H9 (cell line): Measurements from ENCODE around the gene MECR. TPM values are rescaled to one million over a fixed set of nuclear protein-coding genes. Genes with fewer than 3 reads are reported as not detected.

Source experiments
- DNase-seq: peaks from one replicate; pipeline ENCODE4 v3.0.0-alpha.2; 2017
- H2AFZ ChIP-seq: one replicate; pipeline ENCODE4 v1.6.1; 2013; ENCODE audit warnings: mild to moderate bottlenecking, low read length, control low read depth, moderate library complexity
- H2AK5ac ChIP-seq: 2 replicates; pipeline ENCODE4 v1.6.1; 2013; ENCODE audit warnings: low read length, control low read depth, mixed read lengths; ENCODE audit not compliant: insufficient read length
- H2BK120ac ChIP-seq: one replicate; pipeline ENCODE4 v1.6.1; 2013; ENCODE audit warnings: low read depth, mild to moderate bottlenecking, low read length, control low read depth, inconsistent platforms; ENCODE audit not compliant: poor library complexity, severe bottlenecking
- H2BK12ac ChIP-seq: 2 replicates; pipeline ENCODE4 v1.6.1; 2013; ENCODE audit warnings: low read length, control low read depth, mixed read lengths, low read depth; ENCODE audit not compliant: insufficient read length
- H2BK15ac ChIP-seq: 2 replicates; pipeline ENCODE4 v1.6.1; 2013; ENCODE audit warnings: low read depth, low read length, control low read depth
- H2BK20ac ChIP-seq: one replicate; pipeline ENCODE4 v1.6.1; 2013; ENCODE audit warnings: low read depth, mild to moderate bottlenecking, low read length, control low read depth, inconsistent platforms; ENCODE audit not compliant: poor library complexity, severe bottlenecking
- H2BK5ac ChIP-seq: 2 replicates; pipeline ENCODE4 v1.6.1; 2013; ENCODE audit warnings: low read length, control low read depth, mixed read lengths; ENCODE audit not compliant: insufficient read length
- H3K14ac ChIP-seq: 2 replicates; pipeline ENCODE4 v1.6.1; 2013; ENCODE audit warnings: low read length, control low read depth; ENCODE audit not compliant: insufficient read depth
- H3K18ac ChIP-seq: 2 replicates; pipeline ENCODE4 v1.6.1; 2013; ENCODE audit warnings: low read depth, mild to moderate bottlenecking, mixed read lengths, low read length, control low read depth; ENCODE audit not compliant: insufficient read length
- H3K23ac ChIP-seq: 2 replicates; pipeline ENCODE4 v1.6.1; 2013; ENCODE audit warnings: low read length, control low read depth, mixed read lengths, low read depth; ENCODE audit not compliant: insufficient read length
- H3K23me2 ChIP-seq: 2 replicates; pipeline ENCODE4 v1.6.1; 2013; ENCODE audit warnings: low read depth, mild to moderate bottlenecking, mixed read lengths, low read length, control low read depth; ENCODE audit not compliant: insufficient read length, poor library complexity, severe bottlenecking
- H3K27ac ChIP-seq: 2 replicates; pipeline ENCODE4 v1.5.1; 2013; ENCODE audit warnings: low read length, control low read depth, mixed read lengths, low read depth; ENCODE audit not compliant: insufficient read length
- H3K27me3 ChIP-seq: 2 replicates; pipeline ENCODE4 v1.6.1; 2013; ENCODE audit warnings: low read length, control low read depth, inconsistent platforms; ENCODE audit not compliant: insufficient read depth
- H3K4ac ChIP-seq: 2 replicates; pipeline ENCODE4 v1.6.1; 2013; ENCODE audit warnings: low read depth, mild to moderate bottlenecking, control low read depth, inconsistent platforms, low read length, moderate library complexity
- H3K4me1 ChIP-seq: 2 replicates; pipeline ENCODE4 v1.6.1; 2013; ENCODE audit warnings: low read length, control low read depth, inconsistent platforms; ENCODE audit not compliant: insufficient read depth
- H3K4me2 ChIP-seq: 2 replicates; pipeline ENCODE4 v1.6.1; 2013; ENCODE audit warnings: low read length, control low read depth, mixed read lengths; ENCODE audit not compliant: insufficient read length, insufficient read depth
- H3K56ac ChIP-seq: 2 replicates; pipeline ENCODE4 v1.6.1; 2013; ENCODE audit warnings: low read depth, mild to moderate bottlenecking, mixed read lengths, low read length, control low read depth; ENCODE audit not compliant: insufficient read length
- H3K79me1 ChIP-seq: 2 replicates; pipeline ENCODE4 v1.6.1; 2013; ENCODE audit warnings: low read depth, mild to moderate bottlenecking, moderate library complexity, low read length, control low read depth, inconsistent platforms; ENCODE audit not compliant: insufficient read depth, poor library complexity, severe bottlenecking
- H3K79me2 ChIP-seq: 2 replicates; pipeline ENCODE4 v1.6.1; 2013; ENCODE audit warnings: low read length, control low read depth, inconsistent platforms; ENCODE audit not compliant: insufficient read depth
- H3K9ac ChIP-seq: 2 replicates; pipeline ENCODE4 v1.6.1; 2013; ENCODE audit warnings: low read length, control low read depth, mixed read lengths; ENCODE audit not compliant: insufficient read length; ENCODE audit errors: extremely low read depth
- H3K9me3 ChIP-seq: one replicate; pipeline ENCODE4 v1.6.1; 2013; ENCODE audit warnings: low read depth, low read length, inconsistent platforms; ENCODE audit not compliant: control insufficient read depth
- H3T11ph ChIP-seq: one replicate; pipeline ENCODE4 v1.6.1; 2013; ENCODE audit warnings: mild to moderate bottlenecking, low read length, control low read depth, inconsistent platforms
- H4K20me1 ChIP-seq: one replicate; pipeline ENCODE4 v1.6.1; 2013; ENCODE audit not compliant: control insufficient read depth, insufficient read length, insufficient read depth
- H4K5ac ChIP-seq: 2 replicates; pipeline ENCODE4 v1.6.1; 2013; ENCODE audit warnings: low read depth, mild to moderate bottlenecking, mixed read lengths, low read length, control low read depth; ENCODE audit not compliant: insufficient read length
- H4K8ac ChIP-seq: replicated peaks from 2 replicates; pipeline ENCODE4 v1.6.1; 2013; ENCODE audit warnings: low read length, control low read depth, mixed read lengths, low read depth; ENCODE audit not compliant: insufficient read length
- H4K91ac ChIP-seq: 2 replicates; pipeline ENCODE4 v1.6.1; 2013; ENCODE audit warnings: low read depth, mild to moderate bottlenecking, moderate library complexity, mixed read lengths, low read length, control low read depth; ENCODE audit not compliant: insufficient read length
- H3K27ac Mint-ChIP-seq, 3 experiments: 2 replicates in 2 of 3; 3 replicates in 1 of 3; pipeline ENCODE4 v1.8.0; 2020 to 2021; ENCODE audit warnings: mixed read lengths in 3 of 3, mild to moderate bottlenecking in 1 of 3, moderate library complexity in 1 of 3
- H3K27me3 Mint-ChIP-seq: 2 replicates; pipeline ENCODE4 v1.8.0; 2021; ENCODE audit warnings: low read depth, mild to moderate bottlenecking, moderate library complexity, mixed read lengths
- H3K36me3 Mint-ChIP-seq, 3 experiments: 2 replicates in 2 of 3; 3 replicates in 1 of 3; pipeline ENCODE4 v1.8.0; 2020 to 2021; ENCODE audit warnings: low read depth in 3 of 3, mixed read lengths in 3 of 3; ENCODE audit not compliant: insufficient read depth in 1 of 3
- H3K4me1 Mint-ChIP-seq, 2 experiments: 2 replicates each; pipeline ENCODE4 v1.8.0; 2020; ENCODE audit warnings: mixed read lengths in 2 of 2
- H3K4me3 Mint-ChIP-seq, 2 experiments: 2 replicates in 1 of 2; 3 replicates in 1 of 2; pipeline ENCODE4 v1.8.0; 2020 to 2021; ENCODE audit warnings: mild to moderate bottlenecking in 2 of 2, mixed read lengths in 2 of 2, moderate library complexity in 1 of 2
- H3K9me3 Mint-ChIP-seq, 2 experiments: 2 replicates in 1 of 2; 3 replicates in 1 of 2; pipeline ENCODE4 v1.8.0; 2020; ENCODE audit warnings: mild to moderate bottlenecking in 2 of 2, mixed read lengths in 2 of 2, moderate library complexity in 1 of 2
- WGBS: extraction: QIAGEN DNeasy Blood & Tissue Kit; methylation state at CpG from one replicate; pipeline ENCODE4 v1.1.7; 2013; ENCODE audit warnings: missing lambda C conversion rate, low lambda C conversion rate, mixed read lengths; ENCODE audit not compliant: insufficient read length; ENCODE audit errors: extremely low coverage; 5-methylcytosine and 5-hydroxymethylcytosine counted together
- total RNA-seq: library from RNA; stranded (reverse); gene quantifications from 2 replicates; pipeline ENCODE4 v1.2.1, GENCODE V29; 2021
- TF ChIP-seq, protein P1 (sequence below): fragments of 200-600 bp; sonication (generic); conservative IDR thresholded peaks from 3 replicates; pipeline ENCODE4 v1.8.0; 2021; ENCODE audit warnings: antibody characterized with exemption, mild to moderate bottlenecking

MECR gene
- total RNA-seq, 1 experiment from 2014 or later, result 30.9 TPM

GRCh38 chr1:29267321-29268070 lies 36.8 kb upstream of the MECR start:
- peaks cover 8 to 17% (median 14%) of the 10 kb centered on the region in 3 experiments for H3K36me3 Mint-ChIP-seq
- Histone ChIP-seq H4K91ac (no peak overlapping the region), H3K56ac (no peak overlapping the region), H3K4ac (no peak overlapping the region), H2BK20ac (no peak overlapping the region), H3K79me2 (no peaks in the 10 kb centered on the region), H3K18ac (no peak overlapping the region), H3K4me2 (no peak overlapping the region), H3K9me3 (no peaks in the 10 kb centered on the region), H4K5ac (no peak overlapping the region), H3T11ph (no peak overlapping the region), H2AK5ac (no peak overlapping the region), H2BK12ac (no peak overlapping the region), H3K9ac (no peak overlapping the region), H2AFZ (no peak overlapping the region), H4K20me1 (no peaks in the 10 kb centered on the region), H3K27ac (no peak overlapping the region), H3K79me1 (no peaks in the 10 kb centered on the region), H4K8ac (no peak overlapping the region), H3K23me2 (no peaks in the 10 kb centered on the region), H2BK5ac (no peak overlapping the region), H2BK15ac (no peak overlapping the region), H3K23ac (no peak overlapping the region), H2BK120ac (no peak overlapping the region), H3K27me3 (no peaks in the 10 kb centered on the region), H3K14ac (no peak overlapping the region), H3K4me1 (peaks cover 8% of the 10 kb centered on the region)
- no peaks in the 10 kb centered on the region for H3K27me3 Mint-ChIP-seq
- H3K4me1 Mint-ChIP-seq, result peaks cover 21 to 24% of the 10 kb centered on the region in 2 experiments
- H3K4me3 Mint-ChIP-seq, result no peak overlapping the region; a peak in 1 of 5 replicates
- WGBS, result no CpG with 5 or more reads among the region's 9 CpGs
- TF ChIP-seq, protein P1, sequence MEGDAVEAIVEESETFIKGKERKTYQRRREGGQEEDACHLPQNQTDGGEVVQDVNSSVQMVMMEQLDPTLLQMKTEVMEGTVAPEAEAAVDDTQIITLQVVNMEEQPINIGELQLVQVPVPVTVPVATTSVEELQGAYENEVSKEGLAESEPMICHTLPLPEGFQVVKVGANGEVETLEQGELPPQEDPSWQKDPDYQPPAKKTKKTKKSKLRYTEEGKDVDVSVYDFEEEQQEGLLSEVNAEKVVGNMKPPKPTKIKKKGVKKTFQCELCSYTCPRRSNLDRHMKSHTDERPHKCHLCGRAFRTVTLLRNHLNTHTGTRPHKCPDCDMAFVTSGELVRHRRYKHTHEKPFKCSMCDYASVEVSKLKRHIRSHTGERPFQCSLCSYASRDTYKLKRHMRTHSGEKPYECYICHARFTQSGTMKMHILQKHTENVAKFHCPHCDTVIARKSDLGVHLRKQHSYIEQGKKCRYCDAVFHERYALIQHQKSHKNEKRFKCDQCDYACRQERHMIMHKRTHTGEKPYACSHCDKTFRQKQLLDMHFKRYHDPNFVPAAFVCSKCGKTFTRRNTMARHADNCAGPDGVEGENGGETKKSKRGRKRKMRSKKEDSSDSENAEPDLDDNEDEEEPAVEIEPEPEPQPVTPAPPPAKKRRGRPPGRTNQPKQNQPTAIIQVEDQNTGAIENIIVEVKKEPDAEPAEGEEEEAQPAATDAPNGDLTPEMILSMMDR, result no peak
- DNase-seq, result no peak
- H3K27ac Mint-ChIP-seq, result peak overlapping the region; percentile 6 to 33 (median 11); a peak in 3 of 7 replicates
- H3K9me3 Mint-ChIP-seq, result peaks cover 3% of the 10 kb centered on the region in 2 experiments; a peak in 3 of 5 replicates
